RPMI8226 (cell line): ENCODE data around the gene DAND5.

Experiments used
- DNase-seq: peaks from one replicate; pipeline ENCODE4 v3.0.0-alpha.2; 2015

The DAND5 gene

GRCh38 chr19:12994701-12995595 is 25.6 kb downstream of the DAND5 start, which contains the start of gene NFIX:
NFIX (plus strand) TSS chr19:12995475; CDS start chr19:12995838, 363 bp downstream.
- DNase-seq = peak; percentile 78

GRCh38 chr19:12995596-12996405 is 26.4 kb downstream of the DAND5 start:
- DNase-seq = peak; percentile 37

GRCh38 chr19:12996406-12997094 is 27.2 kb downstream of the DAND5 start:
- DNase-seq = no peak

- DNase-seq = no peak
Observed at GRCh38 chr19:12997179-12997966, 28.0 kb downstream of the DAND5 start.

GRCh38 chr19:12997967-12998940 is 28.9 kb downstream of the DAND5 start:
- DNase-seq = no peak

GRCh38 chr19:13001166-13001501 is 31.8 kb downstream of the DAND5 start:
- DNase-seq = no peak

- no peak for DNase-seq
Observed at GRCh38 chr19:13001502-13002165, 32.3 kb downstream of the DAND5 start.

- no peak for DNase-seq
Observed at GRCh38 chr19:13002166-13002898, 33.0 kb downstream of the DAND5 start.

- DNase-seq = no peak
Observed at GRCh38 chr19:13003081-13003480, 33.7 kb downstream of the DAND5 start.

GRCh38 chr19:13004273-13004672 is 34.9 kb downstream of the DAND5 start:
- DNase-seq = peak; percentile 82

- no peak for DNase-seq
Observed at GRCh38 chr19:13005253-13005652, 35.9 kb downstream of the DAND5 start.

- no peak for DNase-seq
Observed at GRCh38 chr19:13005861-13006370, 36.5 kb downstream of the DAND5 start.

GRCh38 chr19:13006431-13007281 is 37.3 kb downstream of the DAND5 start:
- no peak for DNase-seq

- no peak for DNase-seq
Observed at GRCh38 chr19:13007292-13008045, 38.1 kb downstream of the DAND5 start.

- no peak for DNase-seq
Observed at GRCh38 chr19:13008926-13009787, 39.8 kb downstream of the DAND5 start.

- no peak for DNase-seq
Observed at GRCh38 chr19:13010038-13010991, 40.9 kb downstream of the DAND5 start.
